ENCODE data around the gene ULK2. TPM values are rescaled to one million over a fixed set of nuclear protein-coding genes. Genes with fewer than 3 reads are reported as not detected.

Gene ULK2
- total RNA-seq, 4 donors from 2014 or later: 24.0 to 32.8 (median 30.5) TPM

DNA sequence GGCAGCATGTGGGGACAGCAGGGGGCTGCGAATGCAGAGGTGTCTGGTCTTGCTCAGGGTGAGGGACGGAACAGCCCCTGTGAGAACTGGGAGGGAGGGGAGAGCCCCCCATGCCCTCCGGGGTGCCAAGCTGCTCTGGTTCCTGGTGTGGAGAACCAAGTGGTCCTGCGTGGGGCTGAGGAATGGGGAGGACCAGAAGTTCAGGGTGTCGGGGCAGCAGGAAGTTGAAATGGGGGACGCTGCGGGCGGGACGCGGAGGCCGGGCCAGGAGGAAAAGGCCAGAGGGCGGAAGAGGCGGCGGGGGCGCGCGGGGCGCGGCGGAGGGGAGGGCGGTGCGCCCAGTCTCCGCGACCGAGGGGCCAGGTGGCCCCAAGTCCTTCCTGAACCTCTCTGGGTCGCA is 123.2 kb downstream of the ULK2 start:
- TF ChIP-seq, protein P1, sequence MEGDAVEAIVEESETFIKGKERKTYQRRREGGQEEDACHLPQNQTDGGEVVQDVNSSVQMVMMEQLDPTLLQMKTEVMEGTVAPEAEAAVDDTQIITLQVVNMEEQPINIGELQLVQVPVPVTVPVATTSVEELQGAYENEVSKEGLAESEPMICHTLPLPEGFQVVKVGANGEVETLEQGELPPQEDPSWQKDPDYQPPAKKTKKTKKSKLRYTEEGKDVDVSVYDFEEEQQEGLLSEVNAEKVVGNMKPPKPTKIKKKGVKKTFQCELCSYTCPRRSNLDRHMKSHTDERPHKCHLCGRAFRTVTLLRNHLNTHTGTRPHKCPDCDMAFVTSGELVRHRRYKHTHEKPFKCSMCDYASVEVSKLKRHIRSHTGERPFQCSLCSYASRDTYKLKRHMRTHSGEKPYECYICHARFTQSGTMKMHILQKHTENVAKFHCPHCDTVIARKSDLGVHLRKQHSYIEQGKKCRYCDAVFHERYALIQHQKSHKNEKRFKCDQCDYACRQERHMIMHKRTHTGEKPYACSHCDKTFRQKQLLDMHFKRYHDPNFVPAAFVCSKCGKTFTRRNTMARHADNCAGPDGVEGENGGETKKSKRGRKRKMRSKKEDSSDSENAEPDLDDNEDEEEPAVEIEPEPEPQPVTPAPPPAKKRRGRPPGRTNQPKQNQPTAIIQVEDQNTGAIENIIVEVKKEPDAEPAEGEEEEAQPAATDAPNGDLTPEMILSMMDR (IDR thresholded peaks at IDR 0.05; ENCODE audit: low read depth): no peak

DNA sequence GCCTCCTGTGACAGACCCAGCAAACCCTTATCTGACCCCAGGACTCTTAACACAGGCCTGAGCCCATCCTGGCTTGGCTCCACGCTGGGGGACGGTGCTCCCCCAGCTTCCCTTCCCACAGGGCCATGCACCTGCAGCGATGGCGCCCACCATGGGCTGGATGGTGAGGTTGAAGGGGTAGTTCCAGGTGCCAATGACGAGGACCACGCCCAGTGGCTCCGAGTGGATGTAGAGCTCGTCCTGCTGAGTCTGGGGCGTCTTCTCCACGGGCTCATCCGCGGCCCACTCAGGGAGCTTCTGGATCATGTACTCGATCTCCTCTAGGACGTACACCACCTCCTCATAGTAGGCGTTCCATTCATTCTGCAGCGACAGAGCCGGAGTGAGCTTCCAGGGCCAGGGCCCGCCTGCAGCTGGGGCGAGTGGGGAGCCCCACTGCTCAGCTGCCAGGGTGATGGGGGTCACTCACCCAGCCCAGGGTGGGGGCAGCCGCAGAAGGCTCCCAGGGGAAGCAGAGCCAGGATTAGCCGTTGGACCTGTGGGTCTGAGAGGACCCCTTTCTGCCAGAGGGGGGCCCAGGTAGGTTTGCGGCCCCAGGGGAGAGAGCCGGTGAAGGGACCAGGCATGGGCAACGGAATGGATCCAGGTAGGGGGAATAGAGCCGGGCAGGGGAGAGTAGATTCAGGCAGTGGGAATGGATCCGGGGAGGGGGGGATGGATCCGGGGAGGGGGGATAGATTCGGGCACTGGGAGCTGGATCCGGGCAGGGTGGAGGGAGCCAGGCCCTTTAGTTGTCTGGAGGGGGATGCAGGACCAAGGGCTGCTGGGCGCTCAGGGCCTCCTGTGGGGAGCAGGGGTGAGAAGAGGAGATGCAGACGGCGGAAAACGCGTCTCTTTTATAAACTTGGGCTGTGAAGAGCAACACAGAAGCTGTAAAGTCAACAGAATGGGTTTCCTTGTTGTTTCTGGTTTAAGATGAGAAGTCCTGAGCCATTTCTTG is 124.3 kb downstream of the ULK2 start:
- TF ChIP-seq, protein P1 (IDR thresholded peaks at IDR 0.05; ENCODE audit: low read depth): no peak

DNA sequence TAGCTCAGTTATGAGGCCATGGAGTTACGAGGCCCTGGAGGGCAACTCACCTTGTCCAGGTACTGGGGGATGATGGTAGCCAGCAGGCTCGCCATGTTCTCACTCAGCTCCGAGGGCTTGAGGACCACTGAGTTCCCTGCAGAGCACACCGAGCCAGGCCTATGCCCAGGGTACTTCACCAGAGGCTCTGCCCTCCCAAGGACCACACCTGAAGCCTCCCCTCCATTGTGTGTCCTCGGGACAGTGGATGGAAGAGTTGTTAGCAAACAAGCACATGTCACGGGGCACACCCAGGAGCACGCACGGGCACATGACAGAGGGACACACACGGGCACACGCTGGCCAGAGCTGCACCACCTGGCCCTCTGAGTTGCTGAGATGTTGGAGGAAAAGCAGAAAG is 125.2 kb downstream of the ULK2 start:
- TF ChIP-seq, protein P1 (IDR thresholded peaks at IDR 0.05; ENCODE audit: low read depth): no peak

DNA sequence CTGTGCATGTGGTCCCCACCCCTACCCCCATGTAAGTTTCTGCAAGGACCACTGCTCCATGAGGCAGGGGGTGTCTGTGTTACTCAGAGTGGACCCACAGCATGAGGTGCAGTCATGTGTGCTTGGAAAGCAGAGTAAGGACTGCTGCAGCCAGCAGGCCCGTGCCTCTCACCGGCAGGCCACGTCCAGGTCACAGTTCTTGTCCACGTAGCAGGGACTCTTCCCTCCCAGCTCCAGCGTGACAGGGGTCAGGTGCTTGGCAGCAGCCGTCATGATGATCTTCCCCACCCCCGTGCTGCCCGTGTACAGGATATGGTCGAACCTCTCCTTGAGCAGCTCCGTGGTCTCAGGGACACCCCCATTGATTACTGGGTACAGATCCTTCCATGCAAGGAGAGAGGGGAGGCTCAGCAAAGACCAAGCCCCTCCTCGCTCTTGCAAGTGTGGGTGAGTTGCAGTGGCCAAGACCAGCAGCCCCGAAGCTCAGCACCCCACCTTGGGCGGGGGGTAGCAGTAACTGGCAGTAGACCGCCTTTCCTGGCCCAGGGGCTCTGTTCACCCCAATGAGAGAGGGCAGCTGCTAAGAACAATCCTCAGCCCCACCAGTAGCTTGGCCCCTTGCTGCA is 125.8 kb downstream of the ULK2 start:
- TF ChIP-seq, protein P1 (IDR thresholded peaks at IDR 0.05; ENCODE audit: low read depth): no peak

DNA sequence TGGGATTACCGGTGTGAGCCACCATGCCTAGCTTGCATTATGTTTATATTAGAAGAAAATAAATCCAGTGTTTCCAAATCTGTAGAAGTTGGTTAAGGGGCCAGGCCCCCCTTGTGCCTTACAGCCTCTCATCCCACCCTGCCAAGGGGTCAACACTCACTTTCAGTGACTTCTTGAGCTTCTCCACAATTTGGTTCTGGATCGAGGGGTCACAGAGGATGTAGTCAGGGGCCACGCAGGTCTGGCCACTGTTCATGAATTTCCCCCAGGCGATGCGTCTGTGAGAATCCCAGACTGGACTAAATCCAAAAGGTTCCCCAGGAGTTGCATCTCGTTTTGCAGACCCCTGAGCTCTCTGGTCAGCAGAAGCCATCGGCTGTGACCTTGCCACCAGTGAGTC is 126.8 kb downstream of the ULK2 start:
- TF ChIP-seq, protein P1 (IDR thresholded peaks at IDR 0.05; ENCODE audit: low read depth): no peak

DNA sequence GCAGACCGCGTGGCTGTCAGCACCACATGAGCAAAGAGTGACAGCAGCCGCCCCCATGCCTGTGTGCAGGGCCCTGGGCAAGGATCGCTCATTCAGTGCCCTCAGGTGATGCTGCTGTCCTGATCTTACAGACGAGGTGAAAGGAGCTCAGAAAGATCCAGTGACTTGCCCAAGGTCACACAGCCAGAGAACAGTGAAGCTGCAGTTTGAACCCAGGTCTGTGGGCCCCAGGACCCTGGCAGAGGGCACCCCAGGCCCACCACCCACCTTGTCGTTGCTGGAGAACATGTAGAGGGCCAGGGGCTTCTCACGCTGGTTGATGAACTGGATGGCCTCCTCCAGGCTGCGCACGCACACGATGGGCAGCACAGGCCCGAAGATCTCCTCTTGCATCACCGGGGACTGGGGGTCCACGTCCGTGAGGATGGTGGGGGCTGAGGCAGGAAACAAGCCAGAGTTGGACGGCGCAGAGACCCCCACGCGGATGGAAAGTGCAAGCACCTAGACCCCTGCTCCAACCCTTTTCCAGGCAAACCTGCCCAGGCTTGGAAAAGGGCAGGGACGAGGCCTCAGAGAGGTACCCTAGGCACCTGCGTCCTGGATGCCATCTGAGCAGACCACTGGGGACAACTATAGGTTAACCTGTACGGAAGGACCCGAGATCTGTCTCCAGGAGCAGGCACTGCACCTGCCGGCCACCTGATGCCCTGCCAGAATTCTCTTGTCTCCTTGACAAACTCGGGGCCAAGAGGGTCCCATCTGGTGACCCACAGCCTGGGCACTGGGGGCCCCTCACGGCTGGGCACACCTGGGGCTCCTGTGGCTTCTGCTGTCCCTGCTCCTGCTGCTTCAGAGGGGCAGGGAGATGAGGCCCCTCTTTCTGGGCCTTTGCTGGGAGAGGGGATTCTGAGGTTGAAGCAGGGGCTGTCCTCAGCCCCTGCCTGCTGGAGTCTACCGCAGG is 128.2 kb downstream of the ULK2 start:
- TF ChIP-seq, protein P1 (IDR thresholded peaks at IDR 0.05; ENCODE audit: low read depth): no peak
